Upper lobe of left lung (tissue), 4 donors: ENCODE measurements around the gene TAS1R2.

Source experiments
- EP300 ChIP-seq, 4 donors: sonication (generic); formaldehyde crosslinking; IDR thresholded peaks; one replicate each; pipeline ENCODE4 v1.5.1; 2017; ENCODE audit warnings: antibody characterized with exemption in 4 of 4, control low read depth in 2 of 4
- POLR2A ChIP-seq, 4 donors: fragments of 450-650 bp; IDR thresholded peaks; one replicate each; pipeline ENCODE4 v1.5.1; 2016 to 2017; ENCODE audit warnings: antibody characterized with exemption in 4 of 4, mild to moderate bottlenecking in 2 of 4
- POLR2AphosphoS5 ChIP-seq, 2 donors: sonication (generic); formaldehyde crosslinking; IDR thresholded peaks; one replicate each; pipeline ENCODE4 v1.5.1; 2017; ENCODE audit warnings: antibody characterized with exemption in 2 of 2
- TF ChIP-seq, protein P1 (sequence below), 6 experiments: fragments of 450-650 bp in 4 of 6; fragments of 200-600 bp in 2 of 6; sonication (generic) in 2 of 6; IDR thresholded peaks; one replicate each; pipeline ENCODE4 v1.5.1; 2016 to 2019; ENCODE audit warnings: antibody characterized with exemption in 6 of 6

- TF ChIP-seq, protein P1, sequence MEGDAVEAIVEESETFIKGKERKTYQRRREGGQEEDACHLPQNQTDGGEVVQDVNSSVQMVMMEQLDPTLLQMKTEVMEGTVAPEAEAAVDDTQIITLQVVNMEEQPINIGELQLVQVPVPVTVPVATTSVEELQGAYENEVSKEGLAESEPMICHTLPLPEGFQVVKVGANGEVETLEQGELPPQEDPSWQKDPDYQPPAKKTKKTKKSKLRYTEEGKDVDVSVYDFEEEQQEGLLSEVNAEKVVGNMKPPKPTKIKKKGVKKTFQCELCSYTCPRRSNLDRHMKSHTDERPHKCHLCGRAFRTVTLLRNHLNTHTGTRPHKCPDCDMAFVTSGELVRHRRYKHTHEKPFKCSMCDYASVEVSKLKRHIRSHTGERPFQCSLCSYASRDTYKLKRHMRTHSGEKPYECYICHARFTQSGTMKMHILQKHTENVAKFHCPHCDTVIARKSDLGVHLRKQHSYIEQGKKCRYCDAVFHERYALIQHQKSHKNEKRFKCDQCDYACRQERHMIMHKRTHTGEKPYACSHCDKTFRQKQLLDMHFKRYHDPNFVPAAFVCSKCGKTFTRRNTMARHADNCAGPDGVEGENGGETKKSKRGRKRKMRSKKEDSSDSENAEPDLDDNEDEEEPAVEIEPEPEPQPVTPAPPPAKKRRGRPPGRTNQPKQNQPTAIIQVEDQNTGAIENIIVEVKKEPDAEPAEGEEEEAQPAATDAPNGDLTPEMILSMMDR (IDR thresholded peaks at IDR 0.05) = no peak
- TF ChIP-seq POLR2A (IDR thresholded peaks at IDR 0.05) (no peak), EP300 (IDR thresholded peaks at IDR 0.05) (no peak), POLR2AphosphoS5 (IDR thresholded peaks at IDR 0.05) (no peak)
These were observed 53.3 kb downstream of the TAS1R2 start for GRCh38 chr1:18805925-18806849.
